Neural crest cell (in vitro differentiated cells): Measurements from ENCODE around the gene CASP7. TPM values are rescaled to one million over a fixed set of nuclear protein-coding genes. Genes with fewer than 3 reads are reported as not detected.

ENCODE experiments used
- DNase-seq: peaks from one replicate; pipeline ENCODE4 v3.0.0; 2021; ENCODE audit warnings: low read depth, mixed read lengths, low spot score
- H3K27ac Mint-ChIP-seq: one replicate; pipeline ENCODE4 v1.8.0; 2021; ENCODE audit warnings: mild to moderate bottlenecking, mixed read lengths; ENCODE audit not compliant: unreplicated experiment
- H3K27me3 Mint-ChIP-seq: 2 replicates; pipeline ENCODE4 v1.8.0; 2021; ENCODE audit warnings: low read depth, mild to moderate bottlenecking, mixed read lengths
- H3K36me3 Mint-ChIP-seq: 2 replicates; pipeline ENCODE4 v1.8.0; 2021; ENCODE audit warnings: low read depth, mild to moderate bottlenecking, mixed read lengths
- H3K4me1 Mint-ChIP-seq: 2 replicates; pipeline ENCODE4 v1.8.0; 2021; ENCODE audit warnings: mixed read lengths
- H3K4me3 Mint-ChIP-seq: one replicate; pipeline ENCODE4 v1.8.0; 2021; ENCODE audit warnings: mild to moderate bottlenecking, mixed read lengths
- H3K9me3 Mint-ChIP-seq: 2 replicates; pipeline ENCODE4 v1.8.0; 2021; ENCODE audit warnings: mixed read lengths
- CTCF ChIP-seq: fragments of 200-600 bp; sonication (generic); conservative IDR thresholded peaks from 2 replicates; pipeline ENCODE4 v1.5.0; 2021; ENCODE audit warnings: antibody characterized with exemption, mild to moderate bottlenecking
- total RNA-seq: library from RNA; stranded (reverse); gene quantifications from 2 replicates; pipeline ENCODE4 v1.2.1, GENCODE V29; 2021

The CASP7 gene
- total RNA-seq, 1 donor from 2014 or later: 16.6 TPM

- no peaks in the 10 kb centered on the region for H3K27me3 Mint-ChIP-seq
- no peak overlapping the region for H3K4me3 Mint-ChIP-seq
- no peak for TF ChIP-seq CTCF
- DNase-seq: no peak
- no peaks in the 10 kb centered on the region for H3K36me3 Mint-ChIP-seq
- H3K4me1 Mint-ChIP-seq: no peaks in the 10 kb centered on the region
- H3K27ac Mint-ChIP-seq: no peak overlapping the region
- no peaks in the 10 kb centered on the region for H3K9me3 Mint-ChIP-seq
Observed at GRCh38 chr10:113754768-113755167, 75.1 kb downstream of the CASP7 start.

- Mint-ChIP-seq H3K4me1 (no peaks in the 10 kb centered on the region), H3K36me3 (no peaks in the 10 kb centered on the region)
Observed at GRCh38 chr10:113756940-113757543, 77.3 kb downstream of the CASP7 start.

GRCh38 chr10:113762083-113762482 lies 82.4 kb downstream of the CASP7 start:
- Mint-ChIP-seq H3K36me3 (no peaks in the 10 kb centered on the region), H3K9me3 (peaks cover 2% of the 10 kb centered on the region), H3K4me3 (no peak overlapping the region), H3K27ac (no peak overlapping the region), H3K4me1 (no peaks in the 10 kb centered on the region), H3K27me3 (no peaks in the 10 kb centered on the region)
- TF ChIP-seq CTCF: no peak
- no peak for DNase-seq

More at GRCh38 chr10:113756940-113757543, 77.3 kb downstream of the CASP7 start:
- no peak for TF ChIP-seq CTCF
- H3K27me3 Mint-ChIP-seq: no peaks in the 10 kb centered on the region
- no peaks in the 10 kb centered on the region for H3K9me3 Mint-ChIP-seq
- H3K27ac Mint-ChIP-seq: no peak overlapping the region
- no peak overlapping the region for H3K4me3 Mint-ChIP-seq
- no peak for DNase-seq

- H3K9me3 Mint-ChIP-seq: peaks cover 2% of the 10 kb centered on the region
- H3K4me3 Mint-ChIP-seq: no peak overlapping the region
- H3K4me1 Mint-ChIP-seq: no peaks in the 10 kb centered on the region
- peaks cover 12% of the 10 kb centered on the region for H3K27me3 Mint-ChIP-seq
- H3K36me3 Mint-ChIP-seq: no peaks in the 10 kb centered on the region
- no peak for DNase-seq
- H3K27ac Mint-ChIP-seq: no peak overlapping the region
- no peak for TF ChIP-seq CTCF
Observed at GRCh38 chr10:113764582-113764981, 84.9 kb downstream of the CASP7 start.

GRCh38 chr10:113765910-113766309 lies 86.2 kb downstream of the CASP7 start:
- H3K9me3 Mint-ChIP-seq: peaks cover 2% of the 10 kb centered on the region
- no peak for DNase-seq
- TF ChIP-seq CTCF: no peak
- H3K36me3 Mint-ChIP-seq: no peaks in the 10 kb centered on the region
- H3K4me1 Mint-ChIP-seq: no peaks in the 10 kb centered on the region
- H3K4me3 Mint-ChIP-seq: no peak overlapping the region
- H3K27me3 Mint-ChIP-seq: peaks cover 20% of the 10 kb centered on the region
- no peak overlapping the region for H3K27ac Mint-ChIP-seq

GRCh38 chr10:113767222-113767621 lies 87.5 kb downstream of the CASP7 start:
- Mint-ChIP-seq H3K27ac (no peak overlapping the region), H3K4me1 (no peaks in the 10 kb centered on the region), H3K4me3 (no peak overlapping the region), H3K9me3 (peaks cover 2% of the 10 kb centered on the region), H3K27me3 (peaks cover 20% of the 10 kb centered on the region), H3K36me3 (no peaks in the 10 kb centered on the region)
- no peak for DNase-seq
- no peak for TF ChIP-seq CTCF
